Measurements from ENCODE around the gene FBXO10.

The FBXO10 gene

DNA sequence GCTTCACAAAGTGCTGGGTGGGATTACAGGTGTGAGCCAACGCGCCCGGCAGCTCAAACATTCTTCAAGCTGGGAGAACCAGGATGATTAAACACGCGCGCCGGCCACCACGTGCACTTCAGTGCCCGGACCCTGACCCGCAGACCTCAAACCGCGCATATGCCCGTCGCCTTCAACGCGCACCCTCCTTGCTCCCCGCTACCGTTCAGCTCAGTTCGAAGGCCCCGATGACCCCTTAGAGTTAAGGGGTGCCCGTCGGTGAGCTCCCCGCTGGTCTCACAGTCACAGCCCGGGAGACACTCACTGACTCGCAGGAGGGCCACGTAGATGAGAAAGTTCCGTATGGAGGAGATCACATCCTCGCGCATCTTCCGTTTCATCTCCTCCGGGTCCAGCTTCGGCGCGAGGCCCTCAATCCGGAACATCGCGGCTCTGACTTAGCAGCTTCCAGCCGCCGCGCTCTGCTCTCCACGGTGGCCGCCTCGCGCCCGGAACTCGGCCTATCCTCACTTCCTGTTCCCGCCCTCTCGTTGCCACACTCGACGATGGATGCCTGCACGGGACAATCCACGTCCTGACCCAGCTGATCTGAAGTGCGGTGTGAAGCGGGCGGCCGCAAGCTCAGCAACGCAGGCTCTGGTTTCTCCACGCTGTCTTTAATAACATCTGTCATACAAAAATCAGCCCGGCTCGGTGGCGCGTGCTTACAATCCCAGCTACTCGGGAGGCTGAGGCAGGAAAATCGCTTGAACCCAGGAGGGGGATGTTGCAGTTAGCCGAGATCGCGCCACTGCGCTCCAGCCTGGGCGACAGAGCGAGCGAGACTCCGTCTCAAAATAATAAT is 16.1 kb upstream of the FBXO10 start, which contains the start of gene TOMM5:
Gene TOMM5 (minus strand): TSS at position 490 of the 844 bp plus-strand sequence. CDS start 65 bp downstream, at position 425.
- peak; percentile 51 for DNase-seq

DNA sequence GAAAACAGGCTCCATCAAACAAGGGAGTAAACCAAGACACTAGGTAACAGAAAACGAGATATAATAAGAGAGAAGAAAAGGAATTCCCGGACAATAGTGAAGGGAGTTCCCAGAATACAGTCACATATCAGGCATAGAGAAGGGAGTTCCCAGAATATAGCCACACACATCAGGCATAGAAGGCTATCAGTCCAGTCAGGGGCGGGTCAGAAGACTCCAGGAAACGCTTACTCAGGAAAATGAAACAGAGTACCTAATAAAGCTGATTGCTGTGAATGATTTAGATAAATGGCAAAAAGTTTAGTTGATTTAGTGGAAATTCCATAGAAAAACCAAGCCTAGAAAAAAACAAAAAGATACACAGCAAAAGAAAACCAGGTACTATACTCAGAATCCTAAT is 11.3 kb upstream of the FBXO10 start:
- DNase-seq, result no peak

DNA sequence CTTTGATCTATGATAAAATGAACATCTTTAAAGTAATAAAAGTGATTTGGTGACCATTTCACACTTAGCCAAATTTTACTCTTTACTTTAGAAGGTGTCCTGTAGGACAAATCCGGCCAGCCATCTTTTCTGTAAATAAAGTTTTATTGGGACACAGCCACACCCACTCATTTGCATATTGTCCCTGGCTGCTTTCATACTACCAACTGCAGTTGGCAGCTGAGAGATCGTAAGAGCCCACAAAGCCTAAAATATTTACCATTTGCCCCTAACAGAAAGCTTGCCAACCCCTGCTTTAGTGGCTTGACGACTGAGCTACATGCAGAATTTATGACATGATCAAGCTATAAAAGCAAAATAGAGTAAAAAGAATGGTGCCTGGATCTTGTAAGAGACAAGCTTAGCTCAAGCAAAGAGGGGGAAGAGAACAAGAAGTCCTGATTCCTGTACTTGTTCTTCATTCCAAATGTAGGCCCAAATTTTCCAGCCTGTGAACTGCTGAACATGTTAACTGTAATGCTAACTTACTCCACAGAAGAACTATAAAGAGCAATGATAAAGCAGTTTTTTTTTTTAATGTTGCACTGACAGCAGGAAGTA is 7.4 kb upstream of the FBXO10 start:
- DNase-seq, result no peak

DNA sequence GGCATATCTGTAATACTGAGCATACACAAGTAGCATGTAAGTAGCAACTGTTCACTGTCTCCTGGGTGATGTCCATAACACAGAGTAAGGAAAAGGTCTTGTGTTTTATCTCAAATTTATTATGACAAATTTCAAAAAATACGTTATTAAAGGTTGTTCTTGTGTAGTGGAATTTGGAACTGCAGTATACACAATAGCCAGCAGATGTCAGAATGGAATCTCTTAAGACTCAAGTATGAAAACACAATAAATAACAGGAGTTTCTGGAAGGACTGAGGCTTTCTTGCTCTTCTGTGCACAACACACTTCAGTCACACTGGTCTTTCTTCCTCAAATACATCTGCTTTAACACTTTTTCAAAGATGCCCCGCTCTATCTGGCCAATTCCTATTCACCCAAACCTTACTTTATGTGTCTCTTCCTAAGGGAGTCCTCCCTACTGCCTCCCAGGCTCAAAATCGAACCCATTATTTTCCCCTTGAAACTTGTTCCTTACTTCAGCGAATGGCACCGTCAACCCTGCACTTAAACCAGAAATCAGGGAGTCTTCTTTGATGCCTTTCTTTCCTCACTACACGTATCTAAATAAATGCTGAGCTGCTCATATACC is 6.5 kb upstream of the FBXO10 start:
- DNase-seq, result no peak

DNA sequence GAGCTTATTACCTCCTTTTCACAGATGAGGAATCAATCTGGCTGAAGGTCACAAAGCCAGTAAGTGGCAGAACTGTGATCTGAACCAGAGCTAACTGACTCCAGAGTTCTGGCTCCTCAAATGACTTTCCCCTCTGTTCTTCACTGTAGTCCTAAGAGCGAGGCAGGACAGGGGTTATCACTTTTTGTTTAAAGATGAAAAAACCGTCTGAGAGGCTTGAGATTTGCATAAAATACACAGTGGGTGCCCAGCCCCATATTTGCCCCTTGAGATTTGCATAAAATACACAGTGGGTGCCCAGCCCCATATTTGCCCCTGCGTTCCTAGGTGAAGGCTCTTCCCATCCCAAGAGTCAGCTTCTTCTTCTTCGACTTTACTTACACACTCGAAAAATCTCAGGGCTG is 667 bp downstream of the FBXO10 start:
- DNase-seq, result no peak

DNA sequence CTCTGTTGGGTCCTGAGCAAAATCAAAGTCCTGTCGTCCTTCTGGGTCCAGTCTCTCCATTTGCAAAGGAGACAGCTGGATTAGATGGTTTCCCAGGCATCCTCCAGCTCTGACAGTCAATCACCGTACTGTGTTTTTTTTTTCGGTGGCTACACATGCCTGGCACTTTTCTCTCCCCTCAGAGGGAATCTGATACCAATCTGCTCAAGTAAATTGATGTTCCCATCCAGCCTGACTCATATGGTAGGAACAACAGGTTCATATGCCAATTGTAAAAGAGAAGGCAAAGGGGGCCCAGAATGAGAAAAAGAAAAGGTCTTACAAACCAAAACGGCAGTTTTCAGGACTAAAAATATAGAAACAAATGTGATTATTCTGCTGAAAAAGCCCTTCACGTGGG is 1.2 kb downstream of the FBXO10 start:
- DNase-seq, result no peak

DNA sequence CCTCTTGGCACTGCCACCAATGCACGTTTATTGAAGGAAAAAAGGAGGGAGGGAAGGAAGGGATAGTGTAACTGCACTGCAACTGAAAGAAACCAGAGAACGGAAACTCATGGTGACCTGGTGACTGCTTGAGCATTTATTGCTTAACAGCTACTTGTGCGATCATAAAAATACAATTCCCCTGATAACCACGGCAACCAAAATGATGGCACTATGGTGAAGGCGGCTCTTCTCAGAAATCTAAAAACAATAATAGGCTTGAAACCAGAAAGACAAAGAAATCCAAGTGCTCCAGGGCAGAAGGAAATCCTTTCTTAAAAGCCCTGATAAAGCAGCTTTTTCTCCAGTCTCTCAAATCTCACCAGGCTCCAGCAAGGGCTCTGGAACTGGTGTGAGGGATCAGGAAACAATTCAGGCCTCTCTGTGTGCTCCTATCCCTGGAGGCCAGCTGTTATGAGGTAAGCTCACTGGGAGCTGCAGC is 1.9 kb downstream of the FBXO10 start:
- DNase-seq, result no peak

DNA sequence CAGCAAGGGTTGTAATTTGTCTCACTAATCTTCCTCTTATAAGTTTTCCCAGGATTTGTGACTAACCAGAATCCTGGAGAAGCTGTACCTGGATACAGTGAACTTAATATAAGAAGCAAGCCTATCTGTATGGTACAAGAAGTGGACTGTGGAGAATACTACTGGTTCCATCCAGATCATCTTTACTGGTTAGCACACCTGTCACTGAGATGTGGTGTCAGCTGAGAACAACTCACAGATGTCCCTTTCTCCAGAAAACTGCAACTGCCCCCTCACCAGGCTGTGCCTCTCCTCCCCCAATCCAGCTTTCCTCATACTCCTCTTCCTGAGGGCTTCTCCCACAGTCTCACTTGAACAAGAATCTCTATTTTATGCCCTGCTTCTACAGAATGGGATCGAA is 4.9 kb downstream of the FBXO10 start:
- DNase-seq, result no peak

DNA sequence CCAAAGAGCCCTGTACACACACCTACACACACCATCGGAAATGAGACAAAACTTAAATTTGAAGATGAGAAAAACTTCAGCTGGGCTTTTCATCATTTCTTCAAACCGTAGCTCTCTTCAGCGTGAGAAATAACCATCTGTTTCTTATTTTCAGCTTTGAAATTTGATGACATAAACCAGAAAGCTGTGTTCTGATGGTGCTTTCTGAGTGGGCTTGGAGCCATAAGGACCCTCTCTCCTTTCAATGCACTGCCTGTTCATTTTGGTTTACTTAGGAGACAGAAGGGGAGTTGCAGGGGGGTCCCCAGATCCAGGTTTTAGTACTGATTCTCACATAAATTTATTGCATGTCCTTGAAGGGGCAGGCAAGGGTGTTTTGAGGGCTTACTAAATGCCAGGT is 9.5 kb downstream of the FBXO10 start:
- no peak for DNase-seq

DNA sequence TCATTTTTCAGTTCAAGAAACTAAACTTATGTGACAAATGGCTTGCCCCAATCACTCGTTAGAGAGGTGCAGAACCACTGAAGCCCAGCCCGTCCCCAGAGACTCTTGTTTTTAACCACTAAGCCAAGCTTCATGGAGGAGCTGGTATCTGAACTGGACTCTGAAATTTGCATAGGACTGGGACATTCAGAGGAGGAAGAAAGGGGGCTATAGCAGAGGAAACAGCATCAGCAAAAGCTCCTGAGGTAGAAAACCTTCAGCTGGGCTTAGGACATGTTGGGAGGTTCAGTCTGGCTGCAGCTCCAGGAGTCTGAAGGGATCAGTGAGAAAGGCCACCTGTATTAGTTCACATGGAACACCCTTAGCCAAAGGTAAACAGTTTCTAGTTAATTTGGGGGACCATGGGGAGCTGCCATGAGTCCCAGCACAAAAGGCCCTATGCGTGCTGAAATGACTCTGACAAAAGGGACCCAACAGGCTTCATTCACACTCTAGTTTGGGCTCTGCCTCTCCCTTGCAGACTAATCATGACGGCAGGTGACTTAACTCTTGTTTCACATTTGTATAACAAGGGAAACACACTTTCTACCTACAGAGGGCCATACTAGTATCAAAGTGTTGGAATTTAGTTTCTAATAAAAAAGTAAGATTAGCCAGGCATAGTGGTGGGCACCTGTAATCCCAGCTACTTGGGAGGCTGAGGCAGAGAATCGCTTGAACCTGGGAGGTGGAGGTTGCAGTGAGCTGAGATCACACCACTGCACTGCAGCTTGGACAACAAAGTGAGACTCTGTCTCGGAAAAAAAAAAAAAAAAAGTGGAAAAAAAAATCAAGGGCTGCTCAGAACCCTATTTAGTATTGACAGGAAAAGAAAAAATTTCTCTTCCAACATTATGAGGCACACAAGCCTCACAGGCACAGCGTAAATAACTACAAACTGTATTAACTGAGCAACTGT is 10.2 kb downstream of the FBXO10 start:
- DNase-seq, result no peak

DNA sequence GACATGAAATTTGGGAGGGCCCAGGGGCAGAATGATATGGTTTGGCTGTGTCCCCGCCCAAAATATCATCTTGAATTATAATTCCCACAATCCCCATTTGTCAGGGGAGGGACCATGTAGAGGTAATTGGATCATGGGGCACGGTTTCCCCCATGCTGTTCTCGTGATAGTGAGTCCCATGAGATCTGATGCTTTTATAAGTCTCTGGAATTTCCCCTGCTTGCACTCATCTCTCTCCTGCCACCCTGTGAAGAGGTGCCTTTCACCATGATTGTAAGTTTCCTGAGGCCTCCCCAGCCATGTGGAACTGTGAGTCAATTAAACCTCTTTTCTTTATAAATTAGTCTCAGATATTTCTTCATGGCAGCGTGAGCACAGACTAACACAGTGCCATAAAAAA is 11.3 kb downstream of the FBXO10 start:
- no peak for DNase-seq

DNA sequence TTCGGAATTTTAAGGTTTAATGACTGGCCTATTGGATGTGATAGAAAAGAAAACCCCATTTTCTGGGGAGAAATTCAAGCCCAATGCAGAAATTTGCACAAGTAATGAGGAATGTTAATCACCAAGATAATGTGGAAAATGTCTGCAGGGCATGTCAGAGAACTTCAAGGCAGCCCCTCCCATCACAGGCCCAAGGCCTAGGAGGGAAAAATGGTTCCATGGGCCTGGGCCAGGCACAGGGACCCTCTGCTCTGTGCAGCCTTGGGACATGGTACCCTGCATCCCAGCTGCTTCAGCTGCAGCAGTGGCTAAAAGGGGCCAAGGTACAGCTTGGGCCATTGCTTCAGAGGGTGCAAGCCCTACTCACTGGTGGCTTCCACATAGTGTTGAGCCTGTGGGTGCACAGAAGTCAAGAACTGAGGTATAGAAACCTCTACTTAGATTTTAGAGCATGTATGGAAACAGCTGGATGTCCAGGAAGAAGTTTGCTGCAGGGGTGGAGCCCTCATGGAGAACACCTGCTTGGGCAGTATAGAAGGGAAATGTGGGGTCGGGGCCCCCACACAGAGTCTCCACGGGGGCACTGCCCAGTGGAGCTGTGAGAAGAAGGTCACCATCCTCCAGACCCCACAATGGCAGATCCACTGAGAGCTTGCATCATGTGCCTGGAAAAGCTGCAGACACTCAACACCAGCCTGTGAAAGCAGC is 12.2 kb downstream of the FBXO10 start:
- DNase-seq, result no peak

DNA sequence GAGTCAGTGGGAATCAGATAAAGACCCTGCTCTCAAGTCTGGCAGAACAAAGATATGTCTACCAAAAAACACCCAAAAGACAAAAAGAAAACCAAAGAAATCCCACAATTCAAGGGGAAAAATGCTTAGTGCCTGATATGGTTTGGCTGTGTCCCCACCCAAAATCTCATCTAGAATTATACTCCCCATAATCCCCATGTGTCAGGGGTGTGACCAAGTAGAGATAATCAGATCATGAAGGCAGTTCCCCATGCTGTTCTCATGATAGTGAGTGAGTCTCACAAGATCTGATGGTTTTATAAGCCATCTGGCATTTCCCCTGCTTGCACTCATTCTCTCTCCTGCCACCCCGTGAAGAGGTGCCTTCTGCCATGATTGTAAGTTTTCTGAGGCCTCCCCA is 13.4 kb downstream of the FBXO10 start:
- DNase-seq, result no peak

DNA sequence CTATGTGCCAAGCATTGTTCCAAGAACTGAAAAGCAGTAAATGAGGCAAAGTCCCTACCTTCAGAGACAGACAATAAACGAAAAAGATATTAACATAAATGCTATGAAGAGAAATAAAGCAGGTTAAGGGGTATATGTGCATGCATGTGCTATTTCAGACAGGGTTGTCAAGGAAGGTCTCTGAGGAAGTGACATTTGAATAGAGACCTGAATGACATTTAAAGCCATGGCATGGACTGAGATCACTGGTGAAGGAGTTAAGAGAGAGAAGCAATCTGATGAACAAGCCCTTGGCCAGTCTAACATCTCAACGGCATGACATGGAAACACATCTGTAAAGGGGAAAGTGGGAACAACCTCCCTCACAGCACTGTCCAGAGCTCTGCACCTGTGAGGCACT is 14.5 kb downstream of the FBXO10 start:
- no peak for DNase-seq

DNA sequence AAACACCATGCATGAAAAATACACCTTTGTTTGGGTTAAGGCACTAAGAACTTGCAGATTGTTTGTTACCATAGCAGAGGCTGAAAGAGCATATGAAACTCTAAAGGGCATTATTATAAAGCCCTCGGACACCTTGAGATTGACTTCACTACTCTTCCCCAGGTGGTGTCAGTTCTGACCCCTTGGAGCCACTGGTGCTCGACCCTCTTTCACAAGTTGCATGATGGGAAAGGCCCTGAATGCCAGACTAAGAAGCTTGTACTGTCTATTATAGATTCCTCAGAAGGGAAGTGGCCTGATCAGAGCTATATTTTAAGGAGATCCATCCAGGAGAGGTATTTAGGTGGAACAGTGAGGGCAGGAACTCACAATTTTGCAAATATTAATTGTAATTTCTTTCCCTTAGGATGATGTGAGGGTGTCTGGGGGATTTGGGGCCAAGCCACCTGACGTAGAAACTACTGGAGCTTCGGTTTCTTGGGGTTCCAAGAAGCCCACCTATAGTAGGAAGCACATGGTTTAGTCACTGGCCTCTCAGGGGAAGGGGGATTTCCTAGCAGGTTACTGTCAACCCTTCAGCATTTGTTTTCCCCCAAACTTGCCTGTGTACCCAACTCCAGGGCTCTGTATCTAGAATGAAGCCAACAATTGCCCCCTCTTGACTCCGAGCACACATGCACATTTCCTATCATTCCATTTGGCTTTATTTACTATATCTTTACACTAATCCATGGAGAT is 16.2 kb downstream of the FBXO10 start:
- DNase-seq, result no peak

DNA sequence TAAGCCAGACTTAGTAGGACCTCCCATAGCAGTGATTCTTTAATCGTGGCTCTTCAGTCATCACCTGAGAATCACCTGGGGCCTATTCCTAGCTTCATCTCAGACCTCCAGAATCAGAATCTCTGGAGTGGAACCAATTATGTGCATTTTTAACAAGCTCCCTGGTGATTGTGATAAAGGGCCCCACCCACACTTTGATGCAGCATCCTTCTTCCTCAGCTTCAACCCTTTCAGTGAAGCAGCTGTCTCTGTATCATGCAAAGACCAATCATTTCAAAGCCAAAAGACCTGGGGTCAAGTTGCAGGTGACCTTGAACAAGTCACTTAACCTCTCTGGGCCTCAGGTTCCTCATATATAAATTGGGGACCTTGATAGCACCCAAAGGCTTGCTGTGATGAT is 17.1 kb downstream of the FBXO10 start:
- DNase-seq, result no peak

DNA sequence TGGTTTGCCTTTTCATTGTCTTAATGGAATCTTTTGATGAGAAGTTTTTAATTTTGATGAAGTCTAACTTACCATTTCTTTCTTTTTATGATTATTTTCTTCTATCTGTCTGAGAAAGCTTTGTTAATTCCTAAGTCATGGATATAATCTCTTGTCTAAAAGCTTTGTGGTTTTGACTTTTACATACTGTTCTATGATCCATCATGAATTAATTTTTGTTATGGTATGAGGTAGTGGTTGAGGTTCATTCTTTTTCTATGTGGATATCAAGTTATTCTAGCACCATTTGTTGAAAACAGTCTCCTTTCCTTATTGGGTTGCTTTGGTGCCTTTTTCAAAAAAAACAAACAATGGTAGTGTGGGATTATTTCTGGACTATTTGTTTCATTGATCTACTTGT is 20.4 kb downstream of the FBXO10 start:
- no peak for DNase-seq

DNA sequence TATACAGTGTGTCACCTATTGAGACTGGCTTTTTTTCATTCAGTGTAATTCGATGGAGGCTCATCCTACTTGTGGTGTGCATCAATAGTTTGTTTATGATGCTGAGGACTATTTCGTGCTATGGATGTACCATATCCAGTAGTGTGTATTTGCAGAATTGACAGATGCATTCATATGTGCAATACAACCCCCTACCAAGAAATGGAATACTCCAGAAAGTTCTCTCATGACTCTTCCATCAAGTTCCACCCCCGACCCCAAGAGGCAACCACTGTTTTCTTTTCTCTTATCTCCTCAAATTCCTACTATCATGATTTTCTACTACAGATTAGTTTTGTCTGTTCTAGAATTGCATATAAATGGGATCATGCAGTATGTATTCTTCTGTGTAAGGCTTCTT is 21.9 kb downstream of the FBXO10 start:
- DNase-seq, result no peak

DNA sequence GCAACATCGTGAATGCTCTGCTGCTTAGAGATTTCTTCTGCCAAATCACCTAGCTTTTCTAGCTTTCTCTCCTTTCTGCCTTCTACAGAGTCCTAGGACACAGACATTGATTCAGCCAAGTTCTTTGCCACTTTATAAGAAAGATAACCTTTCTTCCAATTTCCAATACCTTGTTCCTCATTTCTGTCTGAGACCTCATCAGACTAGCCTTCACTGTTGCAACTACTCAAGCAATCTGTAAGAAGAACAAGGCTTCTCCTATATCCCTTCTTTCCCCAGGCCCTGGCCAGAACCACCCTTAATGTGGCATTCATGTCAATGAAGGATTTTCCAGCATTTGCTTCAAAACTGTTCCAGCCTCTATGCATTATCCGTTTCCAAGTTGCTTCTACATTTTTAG is 24.3 kb downstream of the FBXO10 start:
- no peak for DNase-seq

DNA sequence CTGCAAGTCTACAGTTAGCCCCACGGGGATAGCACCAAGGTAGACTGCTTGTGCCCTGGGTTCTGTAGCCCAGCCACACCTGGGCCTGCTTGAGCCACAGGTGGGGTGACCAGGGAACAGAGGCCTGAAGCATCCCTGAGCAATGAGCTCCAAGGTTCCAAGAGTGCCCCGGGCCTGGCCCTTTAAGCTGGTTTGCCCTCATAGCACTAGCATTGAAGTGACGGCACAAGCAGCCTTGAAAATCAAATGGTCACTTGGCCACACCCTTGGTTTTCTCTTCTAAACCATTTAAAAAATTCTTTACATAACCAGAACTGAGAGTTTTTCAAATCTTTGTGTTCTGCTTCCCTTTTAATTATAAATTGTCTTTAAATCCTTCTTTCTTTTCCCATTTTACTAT is 24.7 kb downstream of the FBXO10 start:
- DNase-seq, result no peak

DNA sequence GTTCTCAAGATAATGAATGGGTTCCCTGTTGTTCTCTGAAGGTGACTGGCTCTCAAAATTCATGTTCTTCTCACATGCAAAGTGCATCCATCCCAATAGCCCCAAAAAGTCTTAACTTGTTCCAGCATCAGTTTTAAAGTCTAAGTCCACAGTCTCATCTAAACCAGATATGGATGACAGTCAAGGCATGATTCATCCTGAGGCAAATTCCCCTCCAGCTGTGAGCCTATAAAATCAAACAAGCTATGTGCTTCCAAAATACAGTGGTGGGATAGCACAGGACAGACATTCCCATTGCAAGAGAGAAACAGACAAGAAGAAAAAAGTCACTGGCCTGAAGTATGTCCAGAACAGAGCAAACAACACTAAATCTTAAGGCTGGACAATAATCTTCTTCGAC is 25.4 kb downstream of the FBXO10 start:
- DNase-seq, result no peak

DNA sequence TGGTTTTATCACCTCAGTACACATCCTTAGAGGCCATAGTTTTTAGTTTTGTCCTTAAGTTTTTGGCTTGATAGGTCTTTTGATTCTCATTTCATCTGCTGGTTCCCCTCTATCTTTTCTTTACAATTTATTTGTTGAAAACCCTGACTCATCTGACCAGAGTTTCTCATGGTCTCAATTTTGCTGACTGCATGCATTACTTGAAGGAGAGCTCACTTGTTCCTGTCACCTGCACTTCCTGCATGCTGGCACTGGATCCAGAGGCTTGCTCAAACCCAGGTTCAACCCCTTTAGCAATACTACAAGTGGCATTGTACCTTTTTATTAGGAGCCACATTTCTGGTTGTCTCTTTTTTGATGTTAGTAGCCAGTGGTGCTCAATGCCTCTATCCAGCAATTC is 26.7 kb downstream of the FBXO10 start:
- DNase-seq, result no peak

Measured in NCI-H1436 treated with DMSO at 0.1 percent for 48 hours (cell line).